Common myeloid progenitor, CD34-positive (primary cell): ENCODE data around the gene WIF1.

Source experiments
- CTCF ChIA-PET: fragments of 350-600 bp; sonication (Branson Sonifier 250); formaldehyde crosslinking; loops from one replicate; lab custom pipeline; 2021; ENCODE audit warnings: antibody characterized with exemption; lab: Charles Lee
- POLR2A ChIA-PET: fragments of 350-600 bp; sonication (Branson Sonifier 250); formaldehyde crosslinking; loops from one replicate; lab custom pipeline; 2021; ENCODE audit warnings: antibody characterized with exemption; lab: Charles Lee
- DNase-seq, 3 donors: peaks; one replicate each; pipeline versions ENCODE4 v3.0.0 to v3.0.0-alpha.2; 2013
- H3K27ac ChIP-seq, 2 experiments: 1 replicate in 1 of 2; 2 replicates in 1 of 2; pipeline ENCODE4 v1.7.0; 2013; ENCODE audit warnings: inconsistent platforms in 2 of 2, low read length in 2 of 2, mild to moderate bottlenecking in 2 of 2, low read depth in 1 of 2, moderate library complexity in 1 of 2; ENCODE audit not compliant: severe bottlenecking in 2 of 2, insufficient read depth in 1 of 2, poor library complexity in 1 of 2
- H3K27me3 ChIP-seq, 5 experiments: replicated peaks in 2 of 5; 1 replicate in 3 of 5; 2 replicates in 2 of 5; pipeline versions ENCODE4 v1.6.1 to v1.7.0; 2013; ENCODE audit warnings: low read length in 4 of 5, mild to moderate bottlenecking in 2 of 5, moderate library complexity in 2 of 5, inconsistent platforms in 1 of 5; ENCODE audit not compliant: insufficient read depth in 5 of 5, control insufficient read depth in 4 of 5
- H3K36me3 ChIP-seq, 4 experiments: 1 replicate in 2 of 4; 2 replicates in 2 of 4; pipeline versions ENCODE4 v1.6.1 to v1.7.0; 2013; ENCODE audit warnings: low read length in 3 of 4, control low read depth in 1 of 4, mild to moderate bottlenecking in 1 of 4; ENCODE audit not compliant: control insufficient read depth in 4 of 4, insufficient read depth in 4 of 4
- H3K4me1 ChIP-seq, 4 experiments: 1 replicate in 3 of 4; 2 replicates in 1 of 4; pipeline versions ENCODE4 v1.6.1 to v1.7.1; 2013; ENCODE audit warnings: low read length in 3 of 4, mild to moderate bottlenecking in 3 of 4, control low read depth in 1 of 4, inconsistent platforms in 1 of 4, moderate library complexity in 1 of 4; ENCODE audit not compliant: control insufficient read depth in 4 of 4, insufficient read depth in 4 of 4; ENCODE audit errors: control extremely low read depth in 1 of 4
- H3K4me3 ChIP-seq, 7 experiments: 1 replicate in 4 of 7; 2 replicates in 3 of 7; pipeline versions ENCODE4 v1.5.1 to v1.7.0; 2013; ENCODE audit warnings: mild to moderate bottlenecking in 7 of 7, low read length in 6 of 7, moderate library complexity in 6 of 7, inconsistent platforms in 2 of 7, low read depth in 2 of 7, control low read depth in 1 of 7; ENCODE audit not compliant: insufficient read depth in 4 of 7, control insufficient read depth in 1 of 7; ENCODE audit errors: extremely low read depth in 1 of 7
- H3K9me3 ChIP-seq, 5 experiments: 1 replicate in 4 of 5; 2 replicates in 1 of 5; pipeline versions ENCODE4 v1.6.1 to v1.7.1; 2013; ENCODE audit warnings: low read length in 4 of 5, mild to moderate bottlenecking in 2 of 5, inconsistent platforms in 1 of 5, low read depth in 1 of 5, moderate library complexity in 1 of 5; ENCODE audit not compliant: control insufficient read depth in 4 of 5, insufficient read depth in 2 of 5; ENCODE audit errors: control extremely low read depth in 1 of 5
- WGBS: methylation state at CpG from one replicate; pipeline ENCODE4 v1.1.5; 2013; ENCODE audit not compliant: insufficient coverage; 5-methylcytosine and 5-hydroxymethylcytosine counted together

WIF1 gene

DNA sequence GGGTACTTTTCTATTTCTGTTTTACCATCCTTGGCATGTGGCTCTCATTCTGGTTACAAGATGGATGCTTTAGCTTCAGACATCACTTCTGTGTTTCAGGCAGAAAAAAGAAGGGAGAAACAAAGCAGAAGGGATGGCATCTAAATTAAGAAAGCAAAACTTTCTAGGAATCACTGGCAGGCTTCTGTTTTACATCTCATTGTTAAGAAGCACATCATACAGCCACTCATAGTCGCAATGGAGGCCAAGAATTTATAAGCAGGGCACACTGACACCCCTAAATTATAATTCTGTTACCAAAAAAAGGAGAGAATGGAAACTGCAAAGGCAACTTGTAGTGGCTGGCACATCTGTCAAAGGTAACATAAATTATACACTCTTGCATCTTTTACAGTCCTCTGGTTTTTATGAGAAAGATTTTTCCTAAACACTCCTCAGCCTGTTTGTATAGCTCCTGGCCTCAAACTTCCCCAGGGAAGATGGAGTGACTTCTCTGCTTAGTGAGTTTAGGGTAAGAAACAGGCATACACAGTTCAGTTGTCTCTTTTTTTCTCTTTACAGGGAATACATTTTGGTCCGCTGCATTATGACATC, 26.3 kb upstream of the WIF1 start:
- POLR2A ChIA-PET: no interaction called here
- no peaks in the 10 kb centered on the region for H3K27me3 ChIP-seq
- CTCF ChIA-PET: interaction anchor here (1.2 to 1.6 kb wide), 3 partner anchors 9 to 22 kb away, joined by 3 to 5 read pairs (median 4); no protein-coding TSS in a partner anchor
- H3K4me3 ChIP-seq: no peak overlapping the region
- H3K9me3 ChIP-seq: no peaks in the 10 kb centered on the region
- no peak for DNase-seq
- WGBS: 100% methylated on average over 1 of the region's 2 CpGs
- H3K4me1 ChIP-seq: peaks cover 0 to 9% (median 0%) of the 10 kb centered on the region in 4 experiments
- H3K27ac ChIP-seq: no peak overlapping the region
- H3K36me3 ChIP-seq: no peaks in the 10 kb centered on the region

GRCh38 chr12:65140738-65141137, 19.6 kb upstream of the WIF1 start:
- Histone ChIP-seq H3K4me3 (no peak overlapping the region), H3K36me3 (no peaks in the 10 kb centered on the region), H3K4me1 (peaks cover 5 to 14% (median 10%) of the 10 kb centered on the region in 4 experiments), H3K9me3 (peaks cover 0 to 2% (median 0%) of the 10 kb centered on the region in 5 experiments), H3K27ac (no peak overlapping the region), H3K27me3 (no peaks in the 10 kb centered on the region)
- POLR2A ChIA-PET: no interaction called here
- DNase-seq: no peak
- no CpG with 5 or more reads among the region's 1 CpG for WGBS
- CTCF ChIA-PET: interaction anchor here (0.7 to 1.2 kb wide), 2 partner anchors 10 to 92 kb away, joined by 3 to 5 read pairs; no protein-coding TSS in a partner anchor

DNA sequence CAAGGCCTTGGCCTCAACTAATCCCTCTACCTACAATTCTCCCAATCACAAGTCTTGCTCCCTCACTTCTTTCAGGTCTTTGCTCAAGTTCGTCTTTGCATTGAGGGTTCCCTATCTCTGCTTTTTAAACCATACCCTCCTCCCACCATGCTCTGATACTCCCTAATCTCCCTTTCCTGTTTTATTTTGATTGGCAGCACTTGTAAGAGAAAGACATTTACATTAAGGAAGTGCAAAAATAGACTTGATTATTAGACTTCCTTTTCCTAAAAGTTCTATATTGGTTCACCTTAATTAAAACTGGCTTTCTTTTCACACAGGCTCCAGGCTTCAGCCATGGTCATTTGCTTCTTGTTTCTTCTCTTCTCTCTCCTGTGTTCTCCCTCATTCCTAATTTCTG, 18.3 kb upstream of the WIF1 start:
- CTCF ChIA-PET: interaction anchor here (0.7 to 1.1 kb wide), 2 partner anchors 18 to 70 kb away, joined by 3 read pairs; no protein-coding TSS in a partner anchor
- no peak overlapping the region for H3K27ac ChIP-seq
- H3K4me1 ChIP-seq: peaks cover 5 to 14% (median 10%) of the 10 kb centered on the region in 4 experiments
- no peaks in the 10 kb centered on the region for H3K36me3 ChIP-seq
- WGBS: 17% methylated on average over 1 of the region's 1 CpG
- POLR2A ChIA-PET: no interaction called here
- no peak for DNase-seq
- H3K9me3 ChIP-seq: peaks cover 0 to 2% (median 0%) of the 10 kb centered on the region in 5 experiments
- H3K4me3 ChIP-seq: peak overlapping the region in 1 of 7 experiments; percentile 42
- no peaks in the 10 kb centered on the region for H3K27me3 ChIP-seq

- Histone ChIP-seq H3K27me3 (peaks cover 0 to 2% (median 0%) of the 10 kb centered on the region in 5 experiments), H3K4me3 (no peak overlapping the region), H3K27ac (no peak overlapping the region), H3K9me3 (peaks cover 0 to 2% (median 0%) of the 10 kb centered on the region in 5 experiments), H3K4me1 (peaks cover 0 to 2% (median under 1%) of the 10 kb centered on the region in 4 experiments), H3K36me3 (no peaks in the 10 kb centered on the region)
- ChIA-PET POLR2A (no interaction called here), CTCF (interaction anchor here (1.2 to 1.6 kb wide), 2 partner anchors 9 to 13 kb away, joined by 3 to 4 read pairs; no protein-coding TSS in a partner anchor)
- no peak for DNase-seq
Observed at GRCh38 chr12:65133879-65134278, 12.8 kb upstream of the WIF1 start.

DNA sequence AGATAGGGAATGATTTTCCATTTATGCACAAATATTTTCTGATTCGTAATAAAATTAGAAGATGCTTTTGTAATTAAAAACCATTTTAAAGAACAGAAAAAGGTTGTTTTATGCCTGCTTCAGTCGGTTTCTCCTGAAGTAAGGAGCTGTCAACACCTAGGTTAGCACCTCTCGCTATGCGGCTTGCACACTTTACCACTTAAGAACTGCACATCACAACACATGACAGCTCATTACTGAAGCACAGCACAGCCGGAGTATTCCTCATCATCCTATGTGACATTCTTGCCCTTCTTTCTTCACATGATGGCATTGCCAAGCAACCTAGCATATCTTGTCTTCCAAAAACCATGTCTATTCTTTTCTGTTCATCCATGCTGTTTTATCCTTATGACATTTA, 5.4 kb upstream of the WIF1 start:
- DNase-seq: no peak
- no peaks in the 10 kb centered on the region for H3K9me3 ChIP-seq
- WGBS: 95% methylated on average over 4 of the region's 5 CpGs
- peaks cover 0 to 23% (median 15%) of the 10 kb centered on the region in 4 experiments for H3K4me1 ChIP-seq
- ChIA-PET POLR2A (no interaction called here), CTCF (interaction anchor here (1.0 kb wide), 1 partner anchor 324 kb away, joined by 3 read pairs; no protein-coding TSS in a partner anchor)
- H3K27ac ChIP-seq: no peak overlapping the region
- H3K36me3 ChIP-seq: no peaks in the 10 kb centered on the region
- peaks cover 2 to 11% (median 6%) of the 10 kb centered on the region in 5 experiments for H3K27me3 ChIP-seq
- no peak overlapping the region for H3K4me3 ChIP-seq

DNA sequence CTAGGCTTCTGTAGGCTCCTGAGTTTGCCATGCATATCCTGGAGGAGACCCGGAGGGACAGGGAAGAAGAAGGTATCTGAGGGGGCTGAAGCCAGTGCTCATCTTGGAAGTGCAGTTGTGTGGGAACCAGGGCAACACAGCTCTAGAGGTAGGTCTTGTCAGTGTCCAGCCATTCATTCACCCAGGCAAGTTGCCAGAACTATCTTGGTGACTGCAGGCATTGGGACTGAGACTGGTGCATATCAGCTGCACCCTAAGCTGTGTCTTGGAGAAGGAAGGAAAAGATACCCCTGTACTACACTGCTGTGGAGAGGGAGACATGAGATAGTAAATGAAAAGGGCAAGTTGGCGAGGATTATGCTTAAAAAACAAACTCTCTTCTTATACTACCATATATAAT, 4.9 kb upstream of the WIF1 start:
- H3K4me1 ChIP-seq: peaks cover 0 to 27% (median 20%) of the 10 kb centered on the region in 4 experiments
- H3K9me3 ChIP-seq: no peaks in the 10 kb centered on the region
- peaks cover 2 to 14% (median 10%) of the 10 kb centered on the region in 5 experiments for H3K27me3 ChIP-seq
- WGBS: 100% methylated on average over 1 of the region's 2 CpGs
- ChIA-PET POLR2A (no interaction called here), CTCF (interaction anchor here (0.8 to 4.0 kb wide), 5 partner anchors 22 to 324 kb away, joined by 3 to 26 read pairs (median 3); no protein-coding TSS in a partner anchor)
- H3K4me3 ChIP-seq: no peak overlapping the region
- no peaks in the 10 kb centered on the region for H3K36me3 ChIP-seq
- peak in 2 of 3 donors; percentile 25 to 59 for DNase-seq
- no peak overlapping the region for H3K27ac ChIP-seq

DNA sequence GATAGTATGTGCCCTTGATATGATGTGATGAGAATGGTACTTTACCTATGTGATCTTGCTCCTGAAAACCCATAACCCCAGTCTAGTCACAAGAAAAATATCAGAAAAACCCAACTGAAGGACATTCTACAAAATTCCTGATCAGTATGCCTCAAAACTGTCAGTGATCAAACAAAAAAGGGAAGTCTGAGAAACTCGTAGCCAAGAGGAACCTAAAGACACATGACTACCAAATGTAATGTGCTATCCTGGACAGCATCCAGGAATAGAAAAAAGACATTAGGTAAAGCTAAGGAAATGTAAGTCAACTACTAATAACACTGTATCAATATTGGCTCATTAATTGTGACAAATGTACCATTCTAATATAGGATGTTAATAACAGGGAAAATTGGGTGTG, 4.1 kb upstream of the WIF1 start:
- ChIA-PET POLR2A (no interaction called here), CTCF (interaction anchor here (0.5 to 4.0 kb wide), 6 partner anchors 9 to 108 kb away, joined by 3 to 26 read pairs (median 3); no protein-coding TSS in a partner anchor)
- Histone ChIP-seq H3K36me3 (no peaks in the 10 kb centered on the region), H3K4me1 (peaks cover 0 to 30% (median 22%) of the 10 kb centered on the region in 4 experiments), H3K27ac (no peak overlapping the region), H3K4me3 (no peak overlapping the region), H3K9me3 (no peaks in the 10 kb centered on the region), H3K27me3 (peaks cover 0 to 21% (median 13%) of the 10 kb centered on the region in 5 experiments)
- peak; percentile 29 to 64 (median 62) for DNase-seq
- no CpG with 5 or more reads among the region's 1 CpG for WGBS
